Liver (tissue), 3 donors: Measurements from ENCODE around the gene GLIPR1.

Source experiments
- FOXA2 ChIP-seq: IDR thresholded peaks from 2 replicates; pipeline ENCODE4 v1.6.1; 2016; ENCODE audit warnings: antibody characterized with exemption
- JUND ChIP-seq, 2 donors: IDR thresholded peaks; 2 replicates each; pipeline ENCODE4 v1.6.1; 2016; ENCODE audit warnings: antibody characterized with exemption in 2 of 2
- RAD21 ChIP-seq, 2 donors: IDR thresholded peaks; 2 replicates each; pipeline ENCODE4 v1.6.1; 2016; ENCODE audit warnings: antibody characterized with exemption in 2 of 2, mild to moderate bottlenecking in 2 of 2
- SP1 ChIP-seq: IDR thresholded peaks from 2 replicates; pipeline ENCODE4 v1.6.1; 2018; ENCODE audit warnings: antibody characterized with exemption, mild to moderate bottlenecking
- TAF1 ChIP-seq: conservative IDR thresholded peaks from 2 replicates; pipeline ENCODE4 v1.6.1; 2016; ENCODE audit warnings: antibody characterized with exemption, mild to moderate bottlenecking
- YY1 ChIP-seq: IDR thresholded peaks from 2 replicates; pipeline ENCODE4 v1.6.1; 2016; ENCODE audit warnings: antibody characterized with exemption, mild to moderate bottlenecking
- ZBTB33 ChIP-seq: IDR thresholded peaks from 2 replicates; pipeline ENCODE4 v1.6.1; 2016; ENCODE audit warnings: antibody characterized with exemption
- TF ChIP-seq, protein P1 (sequence below): fragments of 150-350 bp; IDR thresholded peaks from 2 replicates; pipeline ENCODE4 v1.5.1; 2017; ENCODE audit warnings: improper control_type of control experiment, low read depth, low read length; ENCODE audit not compliant: missing input control
- TF ChIP-seq, protein P2 (sequence below): IDR thresholded peaks from 2 replicates; pipeline ENCODE4 v1.6.1; 2016; ENCODE audit warnings: antibody characterized with exemption
- TF ChIP-seq, protein P3 (sequence below): IDR thresholded peaks from 2 replicates; pipeline ENCODE4 v1.6.1; 2016; ENCODE audit warnings: antibody characterized with exemption, mild to moderate bottlenecking
- donor health status: healthy.
- donor health status: healthy.

GRCh38 chr12:75542942-75543341, 62.4 kb downstream of the GLIPR1 start:
- TF ChIP-seq JUND (IDR thresholded peaks at IDR 0.05), result no peak
- TF ChIP-seq, protein P1, sequence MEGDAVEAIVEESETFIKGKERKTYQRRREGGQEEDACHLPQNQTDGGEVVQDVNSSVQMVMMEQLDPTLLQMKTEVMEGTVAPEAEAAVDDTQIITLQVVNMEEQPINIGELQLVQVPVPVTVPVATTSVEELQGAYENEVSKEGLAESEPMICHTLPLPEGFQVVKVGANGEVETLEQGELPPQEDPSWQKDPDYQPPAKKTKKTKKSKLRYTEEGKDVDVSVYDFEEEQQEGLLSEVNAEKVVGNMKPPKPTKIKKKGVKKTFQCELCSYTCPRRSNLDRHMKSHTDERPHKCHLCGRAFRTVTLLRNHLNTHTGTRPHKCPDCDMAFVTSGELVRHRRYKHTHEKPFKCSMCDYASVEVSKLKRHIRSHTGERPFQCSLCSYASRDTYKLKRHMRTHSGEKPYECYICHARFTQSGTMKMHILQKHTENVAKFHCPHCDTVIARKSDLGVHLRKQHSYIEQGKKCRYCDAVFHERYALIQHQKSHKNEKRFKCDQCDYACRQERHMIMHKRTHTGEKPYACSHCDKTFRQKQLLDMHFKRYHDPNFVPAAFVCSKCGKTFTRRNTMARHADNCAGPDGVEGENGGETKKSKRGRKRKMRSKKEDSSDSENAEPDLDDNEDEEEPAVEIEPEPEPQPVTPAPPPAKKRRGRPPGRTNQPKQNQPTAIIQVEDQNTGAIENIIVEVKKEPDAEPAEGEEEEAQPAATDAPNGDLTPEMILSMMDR, result no peak
- TF ChIP-seq SP1, result no peak
- no peak for TF ChIP-seq YY1
- no peak for TF ChIP-seq RAD21 (IDR thresholded peaks at IDR 0.05)
- TF ChIP-seq, protein P2, sequence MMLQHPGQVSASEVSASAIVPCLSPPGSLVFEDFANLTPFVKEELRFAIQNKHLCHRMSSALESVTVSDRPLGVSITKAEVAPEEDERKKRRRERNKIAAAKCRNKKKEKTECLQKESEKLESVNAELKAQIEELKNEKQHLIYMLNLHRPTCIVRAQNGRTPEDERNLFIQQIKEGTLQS, result no peak
- TF ChIP-seq, protein P3, sequence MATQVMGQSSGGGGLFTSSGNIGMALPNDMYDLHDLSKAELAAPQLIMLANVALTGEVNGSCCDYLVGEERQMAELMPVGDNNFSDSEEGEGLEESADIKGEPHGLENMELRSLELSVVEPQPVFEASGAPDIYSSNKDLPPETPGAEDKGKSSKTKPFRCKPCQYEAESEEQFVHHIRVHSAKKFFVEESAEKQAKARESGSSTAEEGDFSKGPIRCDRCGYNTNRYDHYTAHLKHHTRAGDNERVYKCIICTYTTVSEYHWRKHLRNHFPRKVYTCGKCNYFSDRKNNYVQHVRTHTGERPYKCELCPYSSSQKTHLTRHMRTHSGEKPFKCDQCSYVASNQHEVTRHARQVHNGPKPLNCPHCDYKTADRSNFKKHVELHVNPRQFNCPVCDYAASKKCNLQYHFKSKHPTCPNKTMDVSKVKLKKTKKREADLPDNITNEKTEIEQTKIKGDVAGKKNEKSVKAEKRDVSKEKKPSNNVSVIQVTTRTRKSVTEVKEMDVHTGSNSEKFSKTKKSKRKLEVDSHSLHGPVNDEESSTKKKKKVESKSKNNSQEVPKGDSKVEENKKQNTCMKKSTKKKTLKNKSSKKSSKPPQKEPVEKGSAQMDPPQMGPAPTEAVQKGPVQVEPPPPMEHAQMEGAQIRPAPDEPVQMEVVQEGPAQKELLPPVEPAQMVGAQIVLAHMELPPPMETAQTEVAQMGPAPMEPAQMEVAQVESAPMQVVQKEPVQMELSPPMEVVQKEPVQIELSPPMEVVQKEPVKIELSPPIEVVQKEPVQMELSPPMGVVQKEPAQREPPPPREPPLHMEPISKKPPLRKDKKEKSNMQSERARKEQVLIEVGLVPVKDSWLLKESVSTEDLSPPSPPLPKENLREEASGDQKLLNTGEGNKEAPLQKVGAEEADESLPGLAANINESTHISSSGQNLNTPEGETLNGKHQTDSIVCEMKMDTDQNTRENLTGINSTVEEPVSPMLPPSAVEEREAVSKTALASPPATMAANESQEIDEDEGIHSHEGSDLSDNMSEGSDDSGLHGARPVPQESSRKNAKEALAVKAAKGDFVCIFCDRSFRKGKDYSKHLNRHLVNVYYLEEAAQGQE, result no peak
- TF ChIP-seq TAF1, result no peak
- TF ChIP-seq ZBTB33, result no peak
- no peak for TF ChIP-seq FOXA2
